Prostate gland (tissue), 2 donors: ENCODE data around the gene CD82. TPM values are rescaled to one million over a fixed set of nuclear protein-coding genes. Genes with fewer than 3 reads are reported as not detected.
"Not testable (repeated sequence)": the region's sequence is repeated elsewhere in the genome, so short reads cannot be mapped to it uniquely, and the experiment has no call there.

Experiments used
- DNase-seq: peaks from one replicate; pipeline ENCODE4 v3.0.0-alpha.2; 2019; ENCODE audit warnings: low spot score
- H3K27ac ChIP-seq, 2 donors: fragments of 200-600 bp; sonication (generic); 2 replicates each; pipeline ENCODE4 v1.5.1; 2017 to 2019
- H3K27me3 ChIP-seq: fragments of 200-600 bp; sonication (generic); replicated peaks from 2 replicates; pipeline ENCODE4 v1.5.1; 2019; ENCODE audit not compliant: insufficient read depth
- H3K36me3 ChIP-seq, 2 donors: fragments of 200-600 bp; sonication (generic); 1 replicate in 1 of 2; 2 replicates in 1 of 2; pipeline versions ENCODE4 v1.5.1 to v1.8.1; 2017 to 2019
- H3K4me1 ChIP-seq: fragments of 200-600 bp; sonication (generic); replicated peaks from 2 replicates; pipeline ENCODE4 v1.5.1; 2019
- H3K4me3 ChIP-seq, 2 donors: fragments of 200-600 bp; sonication (generic); 2 replicates each; pipeline ENCODE4 v1.5.1; 2017 to 2019
- H3K9me3 ChIP-seq: fragments of 200-600 bp; sonication (generic); 2 replicates; pipeline ENCODE4 v1.5.1; 2017
- POLR2A ChIP-seq: fragments of 450-650 bp; IDR thresholded peaks from one replicate; pipeline ENCODE4 v1.6.1; 2016; ENCODE audit warnings: antibody characterized with exemption, mild to moderate bottlenecking
- POLR2AphosphoS5 ChIP-seq: sonication (generic); formaldehyde crosslinking; IDR thresholded peaks from one replicate; pipeline ENCODE4 v1.6.1; 2017; ENCODE audit warnings: antibody characterized with exemption
- WGBS: methylation state at CpG from one replicate; pipeline ENCODE4 v1.1.5; 2018; 5-methylcytosine and 5-hydroxymethylcytosine counted together
- intact Hi-C: fragments of 100-400 bp; cut with DNase I; formaldehyde crosslinking; loops from one replicate; pipeline ENCODE4 v1.14.2; 2022
- total RNA-seq, 2 donors: library from RNA; depleted of rRNA; stranded (reverse); fragments of >200 nt; gene quantifications; one replicate each; pipeline ENCODE4 v1.1.0, GENCODE V29; 2016
- TF ChIP-seq, protein P1 (sequence below), 4 experiments: fragments of 200-600 bp in 2 of 4; fragments of 450-650 bp in 2 of 4; sonication (generic) in 2 of 4; IDR thresholded peaks; 1 replicate in 3 of 4; 2 replicates in 1 of 4; pipeline ENCODE4 v1.5.1; 2016 to 2019; ENCODE audit warnings: antibody characterized with exemption in 4 of 4, mild to moderate bottlenecking in 2 of 4, moderate library complexity in 2 of 4

CD82 gene
- total RNA-seq, 2 donors from 2014 or later: 35.1 to 54.6 TPM

DNA sequence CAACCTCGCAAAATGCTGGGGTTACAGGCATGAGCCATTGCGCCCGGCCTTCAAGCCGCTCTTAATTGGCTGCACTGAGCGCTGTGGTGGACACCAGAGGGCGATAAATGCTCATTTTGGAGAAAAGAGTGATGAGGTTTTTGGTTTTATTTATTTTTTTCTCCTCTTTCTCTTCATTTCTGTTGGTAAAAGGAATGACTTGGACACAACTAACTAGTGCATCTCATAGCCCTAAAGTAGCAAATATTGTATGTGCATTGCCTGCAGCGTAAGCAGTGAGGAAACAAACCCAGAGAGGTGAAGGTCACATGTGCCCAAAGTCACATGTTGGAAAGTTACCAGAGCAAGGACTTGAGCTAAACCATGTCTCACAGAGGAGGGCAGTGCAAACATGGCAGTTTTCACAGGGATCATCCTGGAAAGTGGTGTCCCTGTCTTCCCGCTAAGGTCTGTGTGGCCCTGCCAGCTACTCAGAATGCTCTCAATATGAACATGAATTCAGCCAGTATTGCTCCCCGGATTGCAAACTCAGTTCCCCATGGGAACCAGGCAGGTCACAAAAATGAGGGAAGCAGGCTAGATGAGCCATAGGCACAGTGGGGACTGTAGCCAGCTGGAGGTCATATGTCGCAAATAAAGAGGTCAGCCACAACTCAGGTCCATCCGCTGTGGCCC is 8.6 kb upstream of the CD82 start:
- no peak overlapping the region for H3K4me3 ChIP-seq
- H3K27me3 ChIP-seq: no peaks in the 10 kb centered on the region
- no peaks in the 10 kb centered on the region for H3K4me1 ChIP-seq
- 37% methylated on average over 11 of the region's 11 CpGs for whole genome bisulfite sequencing
- intact Hi-C loops: loop anchor here (1.0 to 2.0 kb wide), 2 partner anchors 59 to 348 kb away; no protein-coding TSS in a partner anchor
- H3K9me3 ChIP-seq: no peaks in the 10 kb centered on the region
- H3K27ac ChIP-seq: no peak overlapping the region
- DNase-seq: peak; percentile 58
- TF ChIP-seq POLR2AphosphoS5 (peak; percentile 38), POLR2A (no peak)
- TF ChIP-seq, protein P1, sequence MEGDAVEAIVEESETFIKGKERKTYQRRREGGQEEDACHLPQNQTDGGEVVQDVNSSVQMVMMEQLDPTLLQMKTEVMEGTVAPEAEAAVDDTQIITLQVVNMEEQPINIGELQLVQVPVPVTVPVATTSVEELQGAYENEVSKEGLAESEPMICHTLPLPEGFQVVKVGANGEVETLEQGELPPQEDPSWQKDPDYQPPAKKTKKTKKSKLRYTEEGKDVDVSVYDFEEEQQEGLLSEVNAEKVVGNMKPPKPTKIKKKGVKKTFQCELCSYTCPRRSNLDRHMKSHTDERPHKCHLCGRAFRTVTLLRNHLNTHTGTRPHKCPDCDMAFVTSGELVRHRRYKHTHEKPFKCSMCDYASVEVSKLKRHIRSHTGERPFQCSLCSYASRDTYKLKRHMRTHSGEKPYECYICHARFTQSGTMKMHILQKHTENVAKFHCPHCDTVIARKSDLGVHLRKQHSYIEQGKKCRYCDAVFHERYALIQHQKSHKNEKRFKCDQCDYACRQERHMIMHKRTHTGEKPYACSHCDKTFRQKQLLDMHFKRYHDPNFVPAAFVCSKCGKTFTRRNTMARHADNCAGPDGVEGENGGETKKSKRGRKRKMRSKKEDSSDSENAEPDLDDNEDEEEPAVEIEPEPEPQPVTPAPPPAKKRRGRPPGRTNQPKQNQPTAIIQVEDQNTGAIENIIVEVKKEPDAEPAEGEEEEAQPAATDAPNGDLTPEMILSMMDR (IDR thresholded peaks at IDR 0.05): peak; percentile 62 to 92 (median 86)
- no peaks in the 10 kb centered on the region for H3K36me3 ChIP-seq

DNA sequence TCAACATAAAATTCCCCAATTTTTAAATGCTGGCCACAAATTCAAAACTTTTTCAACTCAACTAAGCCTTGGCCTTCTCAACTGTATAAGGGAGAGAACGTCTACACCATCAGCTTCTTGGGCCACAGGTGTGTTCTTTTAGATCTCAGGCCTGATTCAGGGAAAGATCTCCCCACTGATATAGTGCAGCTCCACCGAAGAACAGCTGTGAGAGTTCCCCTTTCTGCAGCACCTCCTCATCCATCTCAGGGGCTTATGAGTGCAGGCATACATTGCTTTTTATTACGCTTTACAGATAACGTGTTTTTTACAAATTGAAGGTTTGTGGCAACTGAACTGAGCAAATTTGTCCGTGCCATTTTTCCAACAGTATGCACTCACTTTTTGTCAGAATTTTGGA is 8.0 kb upstream of the CD82 start:
- no peak for DNase-seq
- Histone ChIP-seq H3K4me1 (no peaks in the 10 kb centered on the region), H3K4me3 (no peak overlapping the region), H3K27ac (no peak overlapping the region), H3K9me3 (no peaks in the 10 kb centered on the region), H3K27me3 (no peaks in the 10 kb centered on the region), H3K36me3 (no peaks in the 10 kb centered on the region)
- intact Hi-C loops: loop anchor here (1.0 to 2.0 kb wide), 2 partner anchors 59 to 347 kb away; no protein-coding TSS in a partner anchor
- TF ChIP-seq POLR2AphosphoS5 (no peak), POLR2A (no peak)
- TF ChIP-seq, protein P1 (IDR thresholded peaks at IDR 0.05): no peak
- 74% methylated on average over 5 of the region's 5 CpGs for WGBS

DNA sequence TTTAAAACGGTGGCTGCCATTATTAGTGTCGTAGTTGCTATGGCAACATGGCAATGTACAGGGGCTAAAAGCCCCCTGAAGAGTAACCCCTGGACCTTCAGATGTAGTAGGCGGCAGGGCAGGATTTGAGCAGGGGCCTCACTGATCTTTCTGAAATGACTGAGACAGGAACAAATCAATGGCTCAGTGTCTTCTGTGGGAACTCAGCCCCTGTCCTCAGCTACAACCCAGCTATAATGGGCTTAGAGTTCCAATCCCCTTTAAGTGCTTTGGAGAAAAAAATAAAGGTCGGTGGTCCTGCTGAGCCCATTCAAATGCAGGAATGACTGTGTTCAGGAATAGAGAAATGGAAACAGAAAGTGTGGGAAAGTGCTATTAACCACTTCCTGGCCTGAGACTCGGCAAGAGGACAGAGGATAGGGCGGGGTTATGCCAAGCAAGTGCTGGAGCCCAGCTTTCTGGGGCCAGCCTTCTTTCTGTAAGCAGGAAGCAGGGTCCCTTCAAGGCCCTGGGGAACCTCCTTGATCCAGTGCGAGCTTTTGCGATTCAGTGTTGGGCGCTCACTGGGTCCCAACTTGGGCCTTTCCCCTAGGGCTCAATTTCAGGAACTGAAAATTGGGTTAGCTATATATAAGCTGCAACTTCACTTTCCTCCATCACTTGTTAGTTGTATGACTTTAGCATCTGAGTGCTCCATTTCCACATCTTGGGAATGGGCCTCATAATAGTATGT is 6.1 kb upstream of the CD82 start:
- WGBS: 80% methylated on average over 9 of the region's 9 CpGs
- H3K4me1 ChIP-seq: no peaks in the 10 kb centered on the region
- intact Hi-C loops: no loop called here
- no peak for DNase-seq
- no peaks in the 10 kb centered on the region for H3K27me3 ChIP-seq
- H3K36me3 ChIP-seq: no peaks in the 10 kb centered on the region
- no peak overlapping the region for H3K4me3 ChIP-seq
- H3K27ac ChIP-seq: no peak overlapping the region
- TF ChIP-seq POLR2A (no peak), POLR2AphosphoS5 (no peak)
- TF ChIP-seq, protein P1 (IDR thresholded peaks at IDR 0.05): no peak
- H3K9me3 ChIP-seq: no peaks in the 10 kb centered on the region

DNA sequence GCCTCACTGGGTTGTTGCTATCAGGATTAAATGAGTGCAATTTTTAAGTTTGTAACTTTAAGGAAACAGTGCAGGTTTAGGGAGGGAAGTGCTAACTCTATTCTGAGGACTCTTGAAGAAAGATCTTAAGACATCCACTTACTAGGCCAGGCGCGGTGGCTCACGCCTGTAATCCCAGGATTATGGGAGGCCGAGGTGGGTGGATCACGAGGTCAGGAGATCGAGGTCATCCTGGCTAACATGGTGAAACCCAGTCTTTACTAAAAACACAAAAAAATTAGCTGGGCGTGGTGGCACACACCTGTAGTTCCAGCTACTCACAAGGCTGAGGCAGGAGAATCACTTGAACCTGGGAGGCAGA is 5.5 kb upstream of the CD82 start:
- not testable (repeated sequence) for H3K4me1 ChIP-seq, H3K9me3 ChIP-seq
- WGBS: 95% methylated on average over 7 of the region's 7 CpGs

DNA sequence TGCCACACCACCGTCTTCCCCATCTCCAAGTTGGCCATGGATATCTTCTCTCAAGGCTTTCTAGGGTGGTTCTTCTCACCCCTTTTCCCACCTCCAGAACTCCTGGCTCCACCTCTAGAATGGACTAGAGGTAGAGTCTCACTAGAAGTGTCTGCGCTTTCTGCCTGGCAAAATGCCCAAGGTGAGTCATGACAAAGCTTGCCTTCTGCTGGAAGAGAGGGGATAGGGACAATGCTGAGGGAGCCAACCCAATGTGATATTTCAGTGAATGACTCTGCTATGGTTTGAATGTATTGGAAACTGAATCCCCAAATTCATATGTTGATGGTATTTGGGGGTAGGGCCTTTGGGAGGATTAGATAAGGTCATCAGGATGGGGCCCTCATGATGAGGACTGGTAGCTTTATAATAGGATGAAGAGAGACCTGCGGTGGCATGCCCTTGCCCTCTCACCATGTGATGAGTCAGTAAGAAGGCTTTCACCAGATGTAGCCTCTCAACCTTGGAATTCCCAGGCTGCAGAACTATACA is 4.1 kb upstream of the CD82 start:
- TF ChIP-seq, protein P1 (IDR thresholded peaks at IDR 0.05): no peak
- TF ChIP-seq POLR2AphosphoS5 (no peak), POLR2A (no peak)
- no peak for DNase-seq
- intact Hi-C loops: loop anchor here (10.0 kb wide), 1 partner anchor 163 kb away; the partner anchor contains the start of gene TSPAN18

More for the DNA sequence above, 5.5 kb upstream of the CD82 start:
- intact Hi-C loops: loop anchor here (10.0 kb wide), 1 partner anchor 165 kb away; the partner anchor contains the start of gene TSPAN18
- DNase-seq, H3K27me3 ChIP-seq, H3K36me3 ChIP-seq, H3K4me3 ChIP-seq, H3K27ac ChIP-seq: not testable (repeated sequence)

More for the DNA sequence above, 4.1 kb upstream of the CD82 start:
- Histone ChIP-seq H3K27me3 (no peaks in the 10 kb centered on the region), H3K36me3 (no peaks in the 10 kb centered on the region), H3K4me3 (no peak overlapping the region), H3K9me3 (no peaks in the 10 kb centered on the region), H3K4me1 (peaks cover 8% of the 10 kb centered on the region), H3K27ac (no peak overlapping the region)
- WGBS: 92% methylated on average over 3 of the region's 3 CpGs
